NCI-H2081 treated with DMSO at 0.1 percent for 48 hours (cell line): ENCODE measurements around the gene C3orf85.

Experiments used
- DNase-seq: peaks from one replicate; lab custom pipeline; 2025; lab: John Stamatoyannopoulos, UW

The C3orf85 gene

DNA sequence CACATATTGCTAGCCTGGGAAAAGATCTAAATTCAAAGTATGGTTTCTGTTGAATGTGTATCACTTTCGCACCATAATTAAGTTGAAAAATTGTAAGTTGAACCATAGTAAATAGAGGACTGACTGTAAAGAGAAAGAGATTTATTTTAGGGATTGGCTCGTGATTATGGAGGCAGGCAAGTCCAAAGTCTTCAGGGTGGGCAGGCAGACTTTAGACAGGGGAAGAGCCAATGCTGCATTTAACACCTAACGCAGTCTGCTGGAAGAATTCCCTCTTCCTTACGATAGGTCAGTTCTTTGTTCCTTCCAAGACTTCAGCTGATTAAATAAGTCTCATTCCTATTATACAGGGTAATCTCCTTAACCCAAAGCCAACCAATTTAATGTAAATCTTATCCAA is 15.8 kb downstream of the C3orf85 start:
- no peak for DNase-seq

DNA sequence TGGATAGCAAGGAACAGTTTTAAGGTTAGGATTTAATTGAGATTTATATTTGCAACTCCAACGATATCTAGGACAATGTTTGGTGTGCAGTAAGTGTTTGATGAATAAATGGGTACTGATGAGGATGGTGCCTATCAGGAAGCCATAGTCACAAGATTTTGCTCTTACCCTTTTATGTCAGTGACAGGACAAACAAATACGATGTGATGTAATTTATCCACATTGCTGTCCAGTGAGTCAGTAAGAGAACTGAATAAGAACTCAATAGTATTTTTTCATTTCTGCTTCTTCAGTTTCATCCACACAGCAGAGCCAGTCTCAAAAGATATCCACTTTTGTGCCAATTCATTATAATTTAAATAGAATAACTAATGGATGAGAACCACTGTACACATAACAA is 18.5 kb downstream of the C3orf85 start:
- DNase-seq: no peak

DNA sequence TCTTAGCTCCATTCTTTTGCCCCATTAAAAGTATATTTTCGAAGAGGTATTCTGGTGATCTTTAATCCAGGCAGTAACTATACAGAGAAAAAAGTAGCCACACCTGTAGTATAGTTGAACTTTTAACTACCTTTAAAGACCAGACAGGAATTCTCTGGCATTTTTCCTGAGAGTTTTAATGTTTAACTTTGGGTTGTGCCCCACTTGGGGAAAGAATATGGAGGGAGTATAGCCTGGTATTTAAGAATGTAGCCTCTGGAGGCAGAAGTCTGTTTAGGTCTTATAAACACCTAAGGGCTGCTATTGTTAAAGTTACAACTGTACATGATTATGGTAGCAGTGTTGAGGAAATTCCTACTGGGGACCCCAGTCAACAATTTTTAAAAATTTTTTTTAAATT is 19.3 kb downstream of the C3orf85 start:
- DNase-seq: no peak

DNA sequence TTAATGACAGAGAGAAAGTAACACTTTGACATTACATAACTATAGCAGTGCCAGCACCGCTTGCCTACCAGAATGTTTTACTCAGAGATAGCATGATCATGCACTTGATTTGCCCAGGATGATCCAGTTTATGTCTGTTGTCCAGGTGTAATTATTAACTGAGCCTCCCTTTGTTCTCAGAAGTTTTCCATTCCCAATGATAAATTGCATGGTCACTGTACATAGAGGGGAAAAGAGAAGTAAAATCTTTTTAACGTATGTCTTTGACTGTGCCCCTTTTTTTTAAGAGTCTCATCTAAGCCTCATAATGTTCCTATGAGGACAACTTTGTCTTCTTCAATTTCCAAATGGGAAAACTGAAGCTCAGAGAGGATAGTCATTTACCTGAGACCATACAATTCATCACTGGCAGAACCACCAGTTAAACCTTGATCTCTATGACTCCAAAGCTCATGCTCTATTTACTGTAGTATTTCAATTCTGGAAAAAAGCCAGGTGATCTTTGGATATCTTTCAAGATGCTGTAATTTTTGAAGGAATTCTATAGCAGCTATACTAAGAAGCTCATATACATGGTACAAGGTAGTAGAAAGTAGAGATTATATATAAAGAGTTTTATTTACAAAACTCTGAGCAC is 25.1 kb downstream of the C3orf85 start:
- no peak for DNase-seq

DNA sequence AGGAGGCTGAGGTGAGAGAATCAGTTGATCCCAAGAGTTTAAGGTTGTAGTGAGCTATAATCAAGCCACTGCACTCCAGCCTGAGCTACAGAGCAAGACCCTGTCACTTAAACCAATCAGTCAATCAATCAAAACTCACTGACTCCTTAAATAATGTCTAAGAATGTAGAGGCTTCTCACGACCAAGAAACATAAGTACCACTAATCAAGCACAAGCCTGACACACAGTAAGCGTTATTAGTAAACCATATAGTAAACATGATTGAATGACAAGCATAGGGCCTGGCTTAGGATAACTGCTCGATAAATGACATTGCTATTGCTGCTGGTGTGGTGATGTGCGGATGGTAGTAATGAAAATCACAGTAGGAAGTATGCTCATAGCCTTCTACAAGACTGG is 29.4 kb downstream of the C3orf85 start:
- no peak for DNase-seq

DNA sequence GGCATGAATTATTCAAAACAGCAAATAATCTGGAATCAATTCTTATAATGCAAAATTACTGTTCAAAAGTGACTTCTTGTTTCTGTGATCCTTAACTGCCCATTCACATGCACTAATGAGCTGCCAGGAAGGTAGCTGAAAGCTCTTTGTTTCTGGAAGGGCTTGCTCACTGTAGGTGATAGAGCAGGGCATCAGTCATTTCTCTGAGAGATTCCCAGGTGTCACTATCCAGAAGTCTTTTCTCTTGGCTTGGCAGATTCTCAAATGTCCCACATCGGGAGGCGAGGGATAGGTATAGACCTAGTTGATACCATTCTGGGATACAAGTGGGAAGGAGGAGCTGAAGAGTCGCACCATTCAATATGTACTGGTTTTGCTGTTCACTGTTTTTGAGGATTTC is 35.0 kb downstream of the C3orf85 start:
- no peak for DNase-seq

DNA sequence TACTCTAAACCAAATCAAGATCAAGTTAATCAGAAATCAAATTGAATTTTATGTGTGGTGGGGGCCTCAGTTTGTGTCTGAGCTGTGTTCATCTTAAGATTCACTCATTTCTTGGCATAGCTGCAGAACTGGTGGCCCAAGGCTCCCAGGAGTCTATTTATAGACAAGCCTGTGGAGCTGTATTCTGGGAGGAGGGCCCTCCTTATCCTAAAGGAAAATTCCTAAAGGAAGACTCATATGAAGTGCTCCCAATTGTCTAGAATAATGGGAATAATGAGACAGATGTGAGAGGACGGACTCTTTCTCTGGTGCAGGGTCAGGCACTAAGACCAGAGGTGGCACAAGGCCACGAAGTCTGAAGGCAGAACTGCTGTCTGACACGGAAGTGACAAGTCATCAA is 38.9 kb downstream of the C3orf85 start:
- no peak for DNase-seq

DNA sequence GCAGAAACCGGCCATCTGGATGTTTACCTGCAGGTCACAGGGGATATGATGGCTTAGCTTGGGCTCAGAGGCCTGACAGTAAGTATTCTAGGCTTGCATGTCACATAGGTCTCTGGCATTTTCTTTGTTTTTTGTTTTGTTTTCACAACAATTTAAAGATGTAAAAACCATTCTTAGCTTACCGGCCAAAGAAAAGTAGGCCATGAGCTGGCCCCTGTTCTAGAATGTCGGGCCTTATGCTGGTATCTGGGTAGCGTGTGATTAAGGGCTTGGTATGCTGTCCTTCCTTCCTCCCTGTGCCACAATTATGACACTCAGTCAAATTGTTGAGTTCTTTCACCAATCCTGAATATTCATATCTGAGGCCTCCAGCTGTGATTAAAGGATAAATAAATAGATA is 40.2 kb downstream of the C3orf85 start:
- no peak for DNase-seq

DNA sequence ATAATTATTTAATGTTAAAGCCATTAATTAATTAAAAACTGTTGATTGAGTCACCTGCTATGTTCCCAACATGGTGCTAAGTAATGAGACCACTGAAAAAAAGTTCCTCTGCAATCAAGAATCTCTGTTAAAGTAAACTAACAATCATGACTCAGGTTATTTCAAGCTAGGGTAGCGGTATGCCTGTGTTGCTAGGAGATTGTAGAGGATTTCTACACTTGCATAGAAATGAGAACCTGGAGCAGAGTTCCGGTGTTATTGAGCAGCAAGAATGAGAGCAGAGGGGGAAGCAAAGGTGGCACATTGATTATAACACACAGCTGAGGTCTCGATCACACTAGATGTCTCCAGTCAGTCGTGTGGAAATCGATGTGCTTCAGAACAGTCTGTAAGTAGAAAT is 41.4 kb downstream of the C3orf85 start:
- DNase-seq: no peak

DNA sequence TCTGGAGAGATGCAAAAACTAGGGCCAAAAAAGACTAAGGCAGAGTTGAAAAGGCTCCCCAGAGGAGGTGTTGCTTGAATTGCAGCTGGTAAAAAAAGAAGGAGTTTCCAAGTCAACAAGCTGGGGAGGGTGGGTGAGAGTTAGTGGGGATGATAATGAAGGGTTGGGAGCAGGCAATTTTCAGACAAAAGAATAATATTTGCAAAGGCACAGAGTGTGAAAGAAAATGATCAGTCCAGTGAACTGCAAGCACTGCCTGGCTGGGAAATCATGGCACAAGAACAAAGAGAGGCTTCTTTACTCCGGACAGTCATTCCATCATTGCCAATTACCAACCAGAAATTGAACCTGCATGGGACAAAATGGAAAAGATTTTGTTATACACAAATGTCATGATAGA is 42.2 kb downstream of the C3orf85 start:
- DNase-seq: peak; percentile 24

DNA sequence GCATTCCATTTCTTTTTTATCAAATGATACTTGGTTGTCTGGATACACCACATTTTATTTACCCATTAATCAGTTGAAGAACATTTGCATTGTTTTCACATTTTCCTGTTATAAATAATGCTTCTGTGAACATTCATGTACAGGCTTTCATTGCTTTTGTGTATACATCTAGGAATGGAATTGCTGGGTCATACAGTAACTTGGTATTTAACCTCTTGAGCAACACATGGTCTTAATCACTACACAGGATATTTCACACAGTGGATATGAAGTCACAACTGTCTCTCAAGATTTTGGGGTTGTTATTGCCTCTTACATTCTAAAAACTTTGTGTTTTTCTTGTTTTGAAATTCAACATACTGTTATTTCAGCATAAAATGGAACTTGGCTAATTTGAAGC is 48.2 kb downstream of the C3orf85 start:
- DNase-seq: no peak

DNA sequence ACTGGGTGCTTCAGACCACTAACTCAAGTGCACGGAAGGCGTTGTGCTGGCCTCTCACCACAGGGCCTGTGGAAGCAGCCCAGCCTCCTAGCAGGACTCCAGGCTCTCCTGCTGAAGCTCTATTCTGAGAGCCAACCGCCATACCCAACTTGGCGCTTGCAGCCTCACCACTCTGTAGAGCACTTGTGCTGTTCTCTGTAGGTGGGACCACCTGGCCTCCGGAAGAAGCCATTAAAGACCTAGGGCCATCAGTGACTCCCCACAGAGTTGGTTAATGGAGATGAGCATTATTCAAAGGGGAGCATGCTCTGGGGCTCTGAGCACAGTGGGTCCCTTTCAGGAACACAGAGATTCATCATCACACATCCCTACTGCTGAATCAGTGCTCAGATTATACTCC is 50.9 kb downstream of the C3orf85 start:
- no peak for DNase-seq

DNA sequence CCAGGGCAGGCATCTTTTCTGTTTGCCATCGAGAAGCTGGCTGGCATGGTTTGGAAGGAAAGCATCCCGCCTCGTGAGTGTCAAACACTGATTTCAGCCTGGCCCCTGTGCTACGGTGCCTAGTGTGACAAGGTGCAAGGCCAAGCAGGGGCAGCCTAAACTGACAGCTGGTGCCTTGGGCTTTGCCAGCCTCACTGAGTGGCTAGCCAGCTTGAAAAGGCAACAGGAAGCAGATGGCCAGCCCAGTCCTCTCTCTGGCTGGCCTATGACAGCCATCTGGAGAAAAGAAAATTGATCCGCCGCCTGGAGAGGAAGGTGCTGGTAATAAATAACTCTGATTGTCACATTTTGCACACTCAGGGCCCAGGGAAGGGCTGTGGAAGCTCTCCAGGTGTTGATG is 52.2 kb downstream of the C3orf85 start:
- DNase-seq: no peak

DNA sequence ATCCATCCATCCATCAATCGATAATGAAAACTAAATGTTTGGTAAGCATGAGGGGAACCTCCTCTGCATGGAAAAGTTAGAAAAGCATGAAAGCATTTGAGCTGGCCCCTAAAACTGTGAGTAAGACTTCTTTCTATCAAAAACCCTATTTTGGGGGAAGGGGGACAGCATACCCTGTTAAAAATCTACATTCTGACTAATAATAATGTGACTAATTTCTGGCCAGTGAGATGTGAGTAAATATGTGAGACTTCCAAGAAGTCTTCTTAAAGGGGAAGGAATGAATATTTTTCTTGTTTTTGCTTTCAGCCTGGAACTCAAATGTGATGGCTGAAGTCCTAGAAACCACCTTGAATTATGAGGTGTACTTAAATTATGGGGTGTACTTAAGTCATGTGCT is 54.9 kb downstream of the C3orf85 start:
- no peak for DNase-seq

DNA sequence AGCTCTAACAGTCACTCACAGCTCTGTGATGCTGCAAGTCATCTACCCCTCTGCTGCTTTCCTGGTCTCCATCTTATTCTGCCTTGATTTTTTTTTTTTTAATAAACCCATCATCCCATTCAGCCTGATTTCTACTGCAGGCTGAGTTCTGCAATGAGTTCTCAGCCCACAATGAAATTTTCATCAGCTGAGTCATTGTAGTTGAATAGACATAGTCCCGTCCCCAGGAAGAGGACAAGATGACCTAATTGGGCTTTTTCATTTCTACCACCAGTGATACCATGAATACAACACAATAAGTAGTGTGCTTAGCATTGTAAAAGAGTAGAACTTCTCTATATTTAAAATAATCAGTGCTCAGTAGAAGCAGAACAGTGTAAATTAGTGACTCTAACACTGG is 59.3 kb downstream of the C3orf85 start:
- no peak for DNase-seq
